HG03139 (cell line): ENCODE results near the gene HIGD1C.
"Not testable (repeated sequence)": the region's sequence is repeated elsewhere in the genome, so short reads cannot be mapped to it uniquely, and the experiment has no call there.

ENCODE experiments used
- ATAC-seq: cut with Tn5 transposase; IDR thresholded peaks from one replicate; pipeline ENCODE4 v1.9.1; 2021; ENCODE audit not compliant: unreplicated experiment

HIGD1C gene

DNA sequence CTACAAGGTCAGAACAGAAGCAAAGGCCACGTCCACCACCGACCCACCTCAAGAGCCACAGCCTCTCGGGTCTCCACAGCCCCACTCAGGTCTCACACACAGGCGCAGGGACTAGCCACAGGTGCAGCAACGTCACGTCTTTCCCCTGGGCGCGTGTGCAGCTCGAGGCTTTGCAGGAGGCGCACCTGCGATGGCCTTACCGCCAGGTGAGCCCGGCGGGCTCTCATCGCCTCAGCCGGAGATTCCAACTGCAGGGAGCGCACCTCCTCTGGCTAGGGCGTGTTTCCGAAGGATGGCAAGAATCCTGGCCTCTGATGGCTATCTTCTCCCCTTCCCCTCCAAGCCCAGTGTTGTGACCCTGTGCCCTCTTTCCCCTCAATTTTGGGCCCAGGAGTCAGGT is at the start of gene HIGD1C:
Gene HIGD1C (plus strand): TSS at position 35 of the 400 bp plus-strand sequence. CDS start 1,455 bp downstream, outside the sequence.
- no peak for ATAC-seq

DNA sequence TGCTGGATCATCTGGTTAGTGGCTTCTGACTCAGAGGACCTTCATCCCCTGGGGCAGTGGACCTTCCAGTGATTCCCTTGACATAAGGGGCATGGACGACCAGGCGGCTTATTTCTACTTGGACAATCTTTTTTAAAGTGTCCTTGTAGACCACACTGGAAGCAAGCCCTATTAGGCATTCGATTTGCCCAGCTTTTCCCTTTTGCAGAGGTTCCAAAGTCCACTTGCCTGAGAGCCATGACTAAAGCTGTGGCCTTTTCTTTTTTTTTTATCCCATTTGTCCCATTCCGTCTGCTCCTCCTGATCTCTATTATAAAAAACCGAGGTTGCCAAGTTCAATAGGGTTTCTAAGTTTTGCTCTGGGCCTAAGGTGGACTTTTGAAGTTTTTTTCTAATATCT is 43.9 kb upstream of the HIGD1C start:
- not testable (repeated sequence) for ATAC-seq

DNA sequence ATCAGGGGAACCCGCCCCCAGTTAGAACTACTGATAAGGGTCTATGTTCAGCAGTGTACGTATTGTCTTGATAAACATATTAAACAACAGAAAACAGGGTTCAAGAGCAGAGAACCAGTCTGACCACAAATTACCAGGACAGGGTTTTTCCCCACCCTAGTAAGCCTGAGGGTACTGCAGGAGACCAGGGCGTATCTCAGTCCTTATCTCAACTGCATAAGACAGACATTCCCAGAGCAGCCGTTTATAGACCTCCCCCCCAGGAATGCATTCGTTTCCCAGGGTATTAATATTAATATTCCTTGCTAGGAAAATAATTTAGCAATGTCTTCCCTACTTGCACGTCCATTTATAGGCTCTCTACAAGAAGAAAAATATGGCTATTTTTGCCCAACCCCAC is 40.0 kb upstream of the HIGD1C start:
- ATAC-seq, result not testable (repeated sequence)

- ATAC-seq, result no peak
Measured at GRCh38 chr12:50913224-50913623, 39.1 kb upstream of the HIGD1C start.

- no peak for ATAC-seq
Measured at GRCh38 chr12:50914872-50915484, 37.4 kb upstream of the HIGD1C start.

DNA sequence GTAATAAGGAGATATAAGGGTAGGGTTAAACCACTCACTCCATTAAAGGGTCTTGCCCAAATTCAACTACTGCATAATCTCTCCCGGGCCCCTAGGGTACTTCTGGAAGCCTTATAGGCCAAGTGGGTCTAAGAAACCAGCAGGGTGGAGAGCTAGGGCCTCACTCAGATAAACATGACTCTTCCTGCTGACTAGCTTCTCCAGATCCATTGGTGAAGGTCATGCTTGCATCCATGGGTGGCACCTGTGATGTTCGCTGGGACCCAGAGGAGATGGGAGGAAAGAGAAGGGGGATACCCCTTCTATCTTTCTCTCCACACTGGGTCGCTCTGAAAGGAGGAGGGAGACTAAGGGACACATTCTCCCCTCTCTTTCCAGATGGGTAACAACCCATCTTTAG is 36.1 kb upstream of the HIGD1C start:
- no peak for ATAC-seq

GRCh38 chr12:50918584-50919316 is 33.6 kb upstream of the HIGD1C start:
- no peak for ATAC-seq

DNA sequence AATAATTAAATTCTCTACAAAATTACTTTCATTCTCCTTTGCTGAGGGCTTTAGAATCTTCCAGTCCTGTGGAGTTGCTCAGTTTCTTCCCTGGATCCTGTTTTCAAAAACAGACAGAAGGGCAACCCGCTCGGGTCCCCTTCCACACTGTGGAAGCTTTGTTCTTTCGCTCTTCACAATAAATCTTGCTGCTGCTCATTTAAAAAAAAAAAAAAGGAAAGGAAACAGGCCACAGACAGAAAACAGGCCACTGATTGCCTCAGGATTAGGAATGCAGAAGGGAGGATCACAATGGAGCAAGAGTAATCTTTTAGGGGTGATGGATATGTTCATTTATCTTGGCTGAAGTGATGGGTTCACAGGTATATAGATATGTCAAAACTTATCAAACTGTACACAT is 29.5 kb upstream of the HIGD1C start:
- ATAC-seq, result no peak

DNA sequence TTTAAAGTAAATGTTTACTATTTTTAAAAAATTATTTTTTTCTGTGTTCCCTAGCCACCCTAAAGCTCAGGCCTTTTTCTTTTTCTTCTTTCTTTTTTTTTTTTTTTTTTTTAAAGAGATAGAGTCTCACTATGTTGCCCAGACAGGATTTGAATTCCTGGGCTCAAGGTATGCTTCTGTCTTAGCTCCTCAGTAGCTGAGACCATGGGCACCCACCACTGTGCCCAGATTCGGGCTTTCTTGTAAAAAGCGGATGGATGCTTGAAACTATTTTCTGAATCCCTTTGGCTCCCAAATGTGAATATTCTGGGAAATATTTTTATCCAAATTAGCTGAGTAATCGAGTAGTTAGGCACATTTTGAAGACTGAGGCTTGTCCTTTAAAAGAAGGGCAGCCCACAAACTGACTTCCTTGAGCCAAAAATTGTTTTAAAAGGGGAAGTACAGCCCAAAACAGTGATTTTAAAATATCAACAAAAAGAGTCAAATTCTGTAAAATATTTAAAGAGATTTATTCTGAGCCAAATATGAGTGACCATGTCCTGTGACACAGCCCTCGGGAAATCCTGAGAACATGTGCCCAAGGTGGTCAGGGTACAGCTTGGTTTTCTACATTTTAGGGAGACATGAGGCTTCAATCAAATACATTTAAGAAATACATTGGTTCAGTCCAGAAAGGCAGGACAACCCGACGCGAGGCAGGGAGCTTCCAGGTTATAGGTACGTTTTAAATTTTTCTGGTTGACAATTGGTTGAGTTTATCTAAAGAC is 28.8 kb upstream of the HIGD1C start:
- no peak for ATAC-seq

- no peak for ATAC-seq
Measured at GRCh38 chr12:50924131-50924438, 28.3 kb upstream of the HIGD1C start.

DNA sequence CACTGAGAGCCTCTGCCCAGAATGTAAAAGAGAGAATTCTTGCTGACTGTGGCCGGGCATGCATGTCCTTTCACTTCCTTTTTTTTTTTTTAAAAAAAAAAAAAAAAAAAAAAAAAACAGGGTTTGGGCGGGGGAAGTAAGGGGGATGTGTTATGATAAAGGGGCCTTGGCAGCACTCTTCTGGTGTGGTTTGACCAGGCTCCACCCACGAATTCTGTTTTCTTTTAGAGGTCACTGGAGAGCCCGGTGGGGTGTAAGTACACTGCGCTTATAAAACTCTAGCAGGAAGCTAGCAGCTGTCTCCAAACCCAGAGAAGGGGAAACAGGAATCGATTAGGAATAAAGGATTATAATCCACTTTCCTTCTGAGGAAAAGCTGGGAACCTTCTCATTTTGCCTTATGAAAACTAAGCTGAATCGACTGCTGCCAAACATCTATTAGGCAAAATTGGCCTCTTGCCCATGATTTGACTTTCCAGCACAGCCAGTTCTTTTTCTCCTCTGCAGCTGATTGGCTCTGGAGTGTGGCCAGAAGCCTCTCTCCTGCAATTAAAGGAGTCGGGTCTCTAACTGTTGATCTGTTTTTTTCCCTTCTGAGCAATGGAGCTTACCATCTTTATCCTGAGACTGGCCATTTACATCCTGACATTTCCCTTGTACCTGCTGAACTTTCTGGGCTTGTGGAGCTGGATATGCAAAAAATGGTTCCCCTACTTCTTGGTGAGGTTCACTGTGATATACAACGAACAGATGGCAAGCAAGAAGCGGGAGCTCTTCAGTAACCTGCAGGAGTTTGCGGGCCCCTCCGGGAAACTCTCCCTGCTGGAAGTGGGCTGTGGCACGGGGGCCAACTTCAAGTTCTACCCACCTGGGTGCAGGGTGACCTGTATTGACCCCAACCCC is 27.7 kb upstream of the HIGD1C start:
- peak; percentile 80 for ATAC-seq

GRCh38 chr12:50925342-50925651 is 27.0 kb upstream of the HIGD1C start:
- no peak for ATAC-seq

DNA sequence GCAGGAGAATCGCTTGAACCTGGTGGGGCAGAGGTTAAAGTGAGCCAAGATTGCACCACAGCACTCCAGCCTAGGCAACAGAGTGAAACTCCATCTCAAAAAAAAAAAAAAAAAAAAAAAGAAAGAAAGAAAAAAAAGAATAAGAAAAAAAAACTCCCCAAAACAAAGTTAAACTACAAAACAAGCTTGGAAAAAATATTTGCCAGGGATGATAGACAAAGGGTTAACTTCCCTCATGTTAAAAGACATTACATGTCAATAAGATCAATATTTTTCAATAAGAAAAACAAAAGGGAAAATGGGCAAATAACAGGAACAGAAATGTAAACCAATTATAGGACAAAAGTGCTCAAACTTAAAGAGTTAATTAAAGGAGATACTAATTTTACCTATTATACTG is 26.4 kb upstream of the HIGD1C start:
- ATAC-seq, result no peak

DNA sequence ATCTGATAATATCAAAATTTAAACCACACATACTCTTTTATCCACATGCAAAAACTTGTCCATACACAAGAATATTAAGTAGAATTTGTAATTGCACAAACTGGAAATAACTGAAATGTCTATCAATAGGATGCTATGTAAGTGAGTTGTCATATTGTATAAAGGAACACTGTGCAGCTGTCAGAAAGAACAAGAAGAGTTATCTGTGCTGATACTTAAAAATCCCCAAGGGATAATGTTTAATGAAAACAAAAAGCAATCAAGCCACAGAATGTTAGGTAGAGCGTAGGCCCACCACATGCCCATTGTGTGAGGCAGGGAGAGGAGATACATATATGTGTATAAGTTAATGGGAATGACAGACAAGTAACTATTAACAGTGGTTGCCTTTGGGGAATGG is 25.9 kb upstream of the HIGD1C start:
- no peak for ATAC-seq

DNA sequence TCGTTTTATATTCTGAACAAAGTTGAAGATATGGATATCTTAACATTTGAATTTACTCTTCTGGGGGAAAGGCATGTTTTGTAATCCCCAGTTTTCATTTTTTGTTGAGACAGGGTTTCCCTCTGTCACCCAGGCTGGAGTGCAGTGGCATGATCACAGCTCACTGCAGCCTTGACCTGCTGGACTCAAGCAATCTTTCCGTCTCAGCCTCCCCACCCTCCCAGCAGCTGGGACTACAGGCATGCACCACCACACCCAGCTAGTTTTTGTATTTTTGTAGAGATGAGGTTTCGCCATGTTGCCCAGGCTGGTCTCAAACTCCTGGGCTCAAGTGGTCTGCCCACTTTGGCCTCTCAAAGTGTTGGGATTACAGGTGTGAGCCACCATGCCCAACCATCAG is 25.4 kb upstream of the HIGD1C start:
- ATAC-seq, result not testable (repeated sequence)

DNA sequence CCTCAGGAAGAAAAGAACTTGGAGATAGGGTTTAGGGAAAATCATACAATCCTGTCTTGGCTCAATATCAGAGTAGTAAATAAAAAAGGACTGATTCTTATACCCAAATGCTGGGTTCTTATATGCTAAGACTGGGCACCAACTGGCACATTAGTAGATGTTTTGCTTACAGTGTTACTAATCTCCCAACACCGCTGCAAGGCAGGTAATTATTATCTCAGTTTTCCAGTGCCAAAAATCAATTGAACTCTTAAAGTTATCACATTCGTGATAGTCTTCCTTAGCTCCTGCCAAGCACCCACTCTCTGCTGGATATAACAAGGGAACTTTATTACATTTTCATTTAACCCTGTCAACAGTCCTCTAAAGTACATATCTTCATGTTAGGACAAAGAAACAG is 25.0 kb upstream of the HIGD1C start:
- no peak for ATAC-seq

DNA sequence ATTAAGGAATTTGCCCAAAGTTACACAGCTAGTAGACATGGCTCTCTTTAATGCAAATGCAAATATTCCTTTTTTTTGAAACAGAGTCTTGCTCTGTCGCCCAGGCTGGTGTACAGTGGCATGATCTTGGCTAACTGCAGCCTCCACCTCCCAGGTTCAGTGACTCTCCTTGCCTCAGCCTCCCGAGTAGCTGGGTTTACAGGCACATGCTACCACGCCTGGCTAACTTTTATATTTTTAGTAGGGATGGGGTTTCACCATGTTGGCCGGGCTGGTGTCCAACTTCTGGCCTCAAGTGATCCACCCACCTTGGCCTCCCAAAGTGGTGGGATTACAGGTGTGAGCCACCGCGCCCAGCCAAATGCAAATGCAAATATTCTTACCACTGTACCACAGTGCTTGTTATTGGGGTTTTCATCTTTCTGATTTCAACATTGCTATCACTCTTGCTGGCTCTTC is 24.5 kb upstream of the HIGD1C start:
- no peak for ATAC-seq

DNA sequence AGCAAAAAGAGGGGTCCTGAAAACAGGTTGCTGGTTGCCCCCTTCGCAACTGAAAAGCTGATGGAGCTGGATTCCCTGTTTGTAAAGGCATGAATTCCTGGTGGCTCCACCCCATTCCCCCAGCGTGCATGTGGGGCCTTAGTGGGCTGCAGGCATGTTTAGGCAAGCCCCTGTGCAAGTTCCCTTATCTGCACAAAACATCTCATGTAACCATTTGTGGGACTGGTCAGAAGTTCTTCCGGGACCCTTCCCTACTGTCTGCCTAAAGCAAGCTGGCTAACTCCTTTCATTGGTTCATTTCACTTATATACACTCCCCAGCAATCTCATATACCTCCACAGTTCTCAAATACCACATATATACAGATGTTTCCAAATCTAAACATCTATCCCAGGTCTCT is 24.0 kb upstream of the HIGD1C start:
- ATAC-seq, result no peak

- ATAC-seq, result no peak
Measured at GRCh38 chr12:50929831-50930230, 22.5 kb upstream of the HIGD1C start.

- not testable (repeated sequence) for ATAC-seq
Measured at GRCh38 chr12:50930477-50930876, 21.9 kb upstream of the HIGD1C start.

DNA sequence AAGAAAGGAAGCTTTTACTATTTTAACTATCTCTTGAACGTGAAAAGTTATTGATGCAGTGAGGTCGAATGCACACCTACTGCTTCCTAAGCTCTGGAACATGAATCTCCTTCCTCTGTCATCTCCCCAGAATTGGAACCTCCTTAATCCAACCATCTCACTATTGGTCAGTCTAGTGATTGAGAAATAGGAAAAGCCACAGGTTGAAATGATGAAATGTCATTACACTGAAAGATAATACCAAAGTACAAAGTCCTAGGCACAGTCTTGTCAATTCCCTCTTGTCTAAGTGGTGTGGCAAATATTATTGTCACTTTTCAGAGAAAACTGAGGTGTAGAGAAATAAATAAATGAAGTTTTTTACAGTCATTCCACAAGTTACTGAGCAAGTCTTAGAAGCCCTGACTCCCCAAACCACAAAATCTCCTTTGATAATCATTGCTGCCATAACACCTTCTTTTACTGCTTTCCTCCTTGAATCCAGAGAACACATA is 19.5 kb upstream of the HIGD1C start:
- ATAC-seq, result no peak
